ENCODE data around the gene GSN.

DNA sequence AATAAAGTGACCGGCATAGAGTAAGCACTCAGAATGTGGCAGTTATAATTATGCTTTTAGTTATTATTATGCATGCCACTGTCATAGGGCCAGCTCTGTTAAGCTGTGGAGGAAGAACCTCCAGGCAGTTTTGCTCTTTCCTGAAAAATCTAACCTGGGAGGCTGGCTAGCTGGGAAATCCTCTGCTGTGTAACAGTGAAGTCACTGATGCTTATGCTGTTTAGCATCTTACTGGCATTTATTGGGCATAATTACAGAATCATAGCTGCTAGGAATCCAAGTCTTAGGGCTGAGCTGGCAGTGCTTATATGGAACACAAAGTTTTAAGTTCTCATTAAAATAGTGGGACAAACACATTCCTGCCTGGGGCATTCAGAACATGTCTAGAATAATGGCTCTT is 5.5 kb upstream of the GSN start:
- TF ChIP-seq EP300 (IDR thresholded peaks at IDR 0.05; ENCODE audit: borderline replicate concordance in 1 of 2, low read depth in 2 of 2, low read length in 2 of 2), result no peak
- no peak for TF ChIP-seq FOSL1 (IDR thresholded peaks at IDR 0.05; ENCODE audit: insufficient read depth, low read depth, low read length)
- no peak for TF ChIP-seq CHD2 (IDR thresholded peaks at IDR 0.05; ENCODE audit: low read length)
- TF ChIP-seq CTCF (IDR thresholded peaks at IDR 0.05; ENCODE audit: control extremely low read depth in 1 of 3, insufficient read depth in 1 of 3, low read depth in 1 of 3, low read length in 3 of 3), result no peak
- no peak for TF ChIP-seq SIN3A (conservative IDR thresholded peaks at IDR 0.05 in 1 of 2, IDR thresholded peaks at IDR 0.05 in 1 of 2; ENCODE audit: low read depth in 1 of 2, low read length in 2 of 2)
- no peak for TF ChIP-seq HDAC2 (IDR thresholded peaks at IDR 0.05; ENCODE audit: borderline replicate concordance in 1 of 2, low read depth in 2 of 2, low read length in 2 of 2)
- no peak for TF ChIP-seq EZH2 (IDR thresholded peaks at IDR 0.05; ENCODE audit: low read depth, low read length, severe bottlenecking)
- TF ChIP-seq NANOG (IDR thresholded peaks at IDR 0.05; ENCODE audit: insufficient read depth, low read depth, low read length, poor library complexity, severe bottlenecking), result no peak
- TF ChIP-seq PHF8 (conservative IDR thresholded peaks at IDR 0.05; ENCODE audit: low read depth, low read length), result no peak
- TF ChIP-seq, protein P1, sequence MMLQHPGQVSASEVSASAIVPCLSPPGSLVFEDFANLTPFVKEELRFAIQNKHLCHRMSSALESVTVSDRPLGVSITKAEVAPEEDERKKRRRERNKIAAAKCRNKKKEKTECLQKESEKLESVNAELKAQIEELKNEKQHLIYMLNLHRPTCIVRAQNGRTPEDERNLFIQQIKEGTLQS (IDR thresholded peaks at IDR 0.05; ENCODE audit: insufficient read depth, low read depth, low read length), result no peak
- TF ChIP-seq TCF12 (IDR thresholded peaks at IDR 0.05; ENCODE audit: low read depth, low read length), result no peak
- TF ChIP-seq SIX5 (IDR thresholded peaks at IDR 0.05; ENCODE audit: low read depth, low read length), result no peak
- no peak for TF ChIP-seq POLR2AphosphoS5 (IDR thresholded peaks at IDR 0.05; ENCODE audit: low read depth, low read length)
- no peak for TF ChIP-seq RXRA (IDR thresholded peaks at IDR 0.05; ENCODE audit: insufficient read depth, low read depth, low read length)

Data from H1 (cell line).